Keratinocyte (primary cell): ENCODE results near the gene ZBTB43. TPM values are rescaled to one million over a fixed set of nuclear protein-coding genes. Genes with fewer than 3 reads are reported as not detected.

ENCODE experiments used
- DNase-seq: peaks from one replicate; pipeline ENCODE4 v3.0.0-alpha.2; 2011; ENCODE audit warnings: low read depth, missing footprints, low spot score
- FAIRE-seq: peaks from 2 replicates; lab custom pipeline; 2011; peaks lifted over from hg19 to GRCh38; lab: Jason Lieb, UNC
- H2AFZ ChIP-seq: 2 replicates; pipeline ENCODE4 v1.6.0; 2012; ENCODE audit warnings: low read length, control low read depth, inconsistent platforms; ENCODE audit not compliant: control insufficient read depth
- H3K27ac ChIP-seq: 2 replicates; pipeline ENCODE4 v1.5.1; 2011; ENCODE audit warnings: low read length; ENCODE audit not compliant: control insufficient read depth, insufficient read depth
- H3K27me3 ChIP-seq: 3 replicates; pipeline ENCODE4 v1.6.0; 2011; ENCODE audit warnings: low read length; ENCODE audit not compliant: control insufficient read depth, insufficient read depth; ENCODE audit errors: extremely low read depth
- H3K36me3 ChIP-seq, 2 experiments: 2 replicates in 1 of 2; 3 replicates in 1 of 2; pipeline ENCODE4 v1.5.1; 2011; ENCODE audit warnings: low read length in 2 of 2, mild to moderate bottlenecking in 1 of 2; ENCODE audit not compliant: control insufficient read depth in 2 of 2, insufficient read depth in 2 of 2; ENCODE audit errors: extremely low read depth in 1 of 2
- H3K4me1 ChIP-seq: 3 replicates; pipeline ENCODE4 v1.5.1; 2011; ENCODE audit warnings: low read length; ENCODE audit not compliant: control insufficient read depth, insufficient read depth; ENCODE audit errors: extremely low read depth
- H3K4me2 ChIP-seq: 3 replicates; pipeline ENCODE4 v1.6.0; 2011; ENCODE audit warnings: low read depth, low read length; ENCODE audit not compliant: control insufficient read depth, insufficient read depth; ENCODE audit errors: extremely low read depth
- H3K4me3 ChIP-seq, 3 experiments: fragments of 200-600 bp in 1 of 3; sonication (generic) in 1 of 3; 2 replicates in 2 of 3; 3 replicates in 1 of 3; pipeline ENCODE4 v1.5.1; 2011 to 2016; ENCODE audit warnings: low read length in 3 of 3, mild to moderate bottlenecking in 3 of 3, control low read depth in 2 of 3, inconsistent platforms in 1 of 3, low read depth in 1 of 3, mixed read lengths in 1 of 3, mixed run types in 1 of 3, moderate library complexity in 1 of 3; ENCODE audit not compliant: control insufficient read depth in 2 of 3, insufficient read depth in 2 of 3; ENCODE audit errors: extremely low read depth in 1 of 3
- H3K79me2 ChIP-seq: 2 replicates; pipeline ENCODE4 v1.6.0; 2012; ENCODE audit warnings: low read length; ENCODE audit not compliant: control insufficient read depth, insufficient read depth
- H3K9ac ChIP-seq: 3 replicates; pipeline ENCODE4 v1.6.0; 2011; ENCODE audit warnings: low read length; ENCODE audit not compliant: control insufficient read depth, insufficient read depth; ENCODE audit errors: extremely low read depth
- H3K9me1 ChIP-seq: 3 replicates; pipeline ENCODE4 v1.6.0; 2011; ENCODE audit warnings: low read length; ENCODE audit not compliant: control insufficient read depth, insufficient read depth; ENCODE audit errors: extremely low read depth
- H3K9me3 ChIP-seq: 2 replicates; pipeline ENCODE4 v1.5.1; 2012; ENCODE audit warnings: low read depth, low read length; ENCODE audit not compliant: control insufficient read depth
- H4K20me1 ChIP-seq: 3 replicates; pipeline ENCODE4 v1.6.0; 2011; ENCODE audit warnings: low read length; ENCODE audit not compliant: control insufficient read depth, insufficient read depth; ENCODE audit errors: extremely low read depth
- EZH2 ChIP-seq: IDR thresholded peaks from one replicate; pipeline ENCODE4 v1.6.1; 2012; ENCODE audit warnings: inconsistent platforms, mild to moderate bottlenecking, low read length, moderate library complexity
- dilution Hi-C: fragments of 300-500 bp; cut with MboI; formaldehyde crosslinking; loops from one replicate; pipeline ENCODE4 v1.7.0; 2020; ENCODE audit warnings: low sequenced_read_pairs; ENCODE audit not compliant: extremely low pct_ligation_motif_present
- polyA plus RNA-seq, 5 experiments: library from polyadenylated mRNA; depleted of rRNA in 3 of 5; stranded (reverse) in 3 of 5; stranded (forward) in 1 of 5; unstranded in 1 of 5; fragments of >200 nt; gene quantifications; 1 replicate in 1 of 5; 2 replicates in 3 of 5; 3 replicates in 1 of 5; pipeline versions ENCODE4 v1.2.1 to v1.2.3, GENCODE V29; 2011 to 2012; ENCODE audit warnings: missing spikeins in 2 of 5, low read depth in 1 of 5, low replicate concordance in 1 of 5
- TF ChIP-seq, protein P1 (sequence below), 3 experiments: IDR thresholded peaks in 1 of 3; conservative IDR thresholded peaks in 1 of 3; optimal IDR thresholded peaks in 1 of 3; 2 replicates in 2 of 3; 3 replicates in 1 of 3; pipeline versions ENCODE3 to v1.5.1; 2011; ENCODE audit warnings: low read length in 3 of 3, mild to moderate bottlenecking in 3 of 3, moderate library complexity in 2 of 3, control low read depth in 1 of 3, inconsistent platforms in 1 of 3; ENCODE audit not compliant: insufficient read depth in 2 of 3; ENCODE audit errors: extremely low read depth in 1 of 3

ZBTB43 gene
- polyA plus RNA-seq, 1 donor (not counting 4 experiments of a cell fraction or from before 2014, with no cell fraction given), result 24.3 TPM

DNA sequence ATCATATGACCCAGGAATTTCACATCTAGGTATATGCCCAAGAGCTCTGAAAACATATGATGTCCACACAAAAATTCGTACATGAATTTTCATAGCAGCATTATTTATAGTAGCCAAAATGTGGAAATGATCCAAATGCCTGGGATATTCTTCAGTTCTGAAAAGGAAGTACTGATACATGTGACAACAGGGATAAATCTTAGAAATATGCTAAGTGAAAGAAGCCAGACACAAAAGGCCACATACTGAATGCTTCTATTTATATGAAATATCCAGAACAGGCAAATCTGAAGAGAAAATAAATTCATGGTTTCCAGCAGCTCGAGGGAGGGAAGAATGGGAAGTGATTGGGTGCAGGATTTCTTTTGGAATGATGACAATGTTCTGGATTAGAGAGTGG is 16.8 kb upstream of the ZBTB43 start:
- H3K4me3 ChIP-seq, result no peak overlapping the region
- no peaks in the 10 kb centered on the region for H4K20me1 ChIP-seq
- peaks cover 31% of the 10 kb centered on the region for H3K4me1 ChIP-seq
- no peak overlapping the region for H3K4me2 ChIP-seq
- H3K9ac ChIP-seq, result no peak overlapping the region
- H2AFZ ChIP-seq, result no peak overlapping the region
- FAIRE-seq, result no peak
- H3K9me1 ChIP-seq, result no peaks in the 10 kb centered on the region
- TF ChIP-seq, protein P1, sequence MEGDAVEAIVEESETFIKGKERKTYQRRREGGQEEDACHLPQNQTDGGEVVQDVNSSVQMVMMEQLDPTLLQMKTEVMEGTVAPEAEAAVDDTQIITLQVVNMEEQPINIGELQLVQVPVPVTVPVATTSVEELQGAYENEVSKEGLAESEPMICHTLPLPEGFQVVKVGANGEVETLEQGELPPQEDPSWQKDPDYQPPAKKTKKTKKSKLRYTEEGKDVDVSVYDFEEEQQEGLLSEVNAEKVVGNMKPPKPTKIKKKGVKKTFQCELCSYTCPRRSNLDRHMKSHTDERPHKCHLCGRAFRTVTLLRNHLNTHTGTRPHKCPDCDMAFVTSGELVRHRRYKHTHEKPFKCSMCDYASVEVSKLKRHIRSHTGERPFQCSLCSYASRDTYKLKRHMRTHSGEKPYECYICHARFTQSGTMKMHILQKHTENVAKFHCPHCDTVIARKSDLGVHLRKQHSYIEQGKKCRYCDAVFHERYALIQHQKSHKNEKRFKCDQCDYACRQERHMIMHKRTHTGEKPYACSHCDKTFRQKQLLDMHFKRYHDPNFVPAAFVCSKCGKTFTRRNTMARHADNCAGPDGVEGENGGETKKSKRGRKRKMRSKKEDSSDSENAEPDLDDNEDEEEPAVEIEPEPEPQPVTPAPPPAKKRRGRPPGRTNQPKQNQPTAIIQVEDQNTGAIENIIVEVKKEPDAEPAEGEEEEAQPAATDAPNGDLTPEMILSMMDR (optimal IDR thresholded peaks at IDR 0.05 in 1 of 3, IDR thresholded peaks at IDR 0.05 in 1 of 3, conservative IDR thresholded peaks at IDR 0.05 in 1 of 3; ENCODE audit: extremely low read depth in 1 of 3, insufficient read depth in 2 of 3, low read length in 3 of 3), result no peak
- no peak for TF ChIP-seq EZH2
- H3K79me2 ChIP-seq, result no peaks in the 10 kb centered on the region
- H3K27ac ChIP-seq, result peak overlapping the region; percentile 84
- no peaks in the 10 kb centered on the region for H3K27me3 ChIP-seq
- no peak for DNase-seq
- dilution Hi-C loops, result no loop called here
- no peaks in the 10 kb centered on the region for H3K36me3 ChIP-seq
- H3K9me3 ChIP-seq, result no peaks in the 10 kb centered on the region

DNA sequence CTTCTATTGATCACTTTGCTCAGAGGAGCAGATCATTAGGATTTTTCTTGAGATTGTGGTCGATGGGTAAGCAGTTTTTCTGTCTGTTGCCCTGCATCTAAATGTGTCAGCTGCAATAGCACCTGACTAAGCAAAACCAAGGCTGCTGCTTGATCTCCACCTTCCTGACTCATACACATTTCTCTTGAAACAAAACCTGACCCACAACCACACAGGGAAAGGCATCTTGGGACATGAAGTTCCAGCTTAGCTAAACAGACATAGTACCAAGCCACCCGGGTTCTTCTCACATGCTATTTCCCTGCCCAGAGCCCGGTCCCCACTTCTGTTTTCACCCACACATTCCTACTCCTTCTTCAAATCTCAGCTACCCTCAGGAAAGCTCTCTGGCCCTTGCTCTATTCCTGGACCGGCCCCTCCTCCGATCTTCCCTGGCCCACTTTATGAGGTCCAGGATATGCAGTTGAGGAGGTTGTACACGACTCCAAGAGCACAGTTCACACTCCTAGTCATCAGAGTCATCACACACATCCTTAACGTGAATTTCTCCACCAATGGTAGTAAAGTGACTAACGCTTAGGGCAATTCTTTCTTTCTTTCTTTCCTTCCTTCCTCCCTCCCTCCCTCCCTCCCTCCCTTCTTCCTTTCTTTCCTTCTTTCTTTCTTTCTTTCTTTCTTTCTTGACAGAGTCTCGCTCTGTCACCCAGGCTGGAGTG is 16.0 kb upstream of the ZBTB43 start:
- Histone ChIP-seq H3K9me1 (no peaks in the 10 kb centered on the region), H2AFZ (peak overlapping the region; percentile 65), H3K36me3 (no peaks in the 10 kb centered on the region), H4K20me1 (no peaks in the 10 kb centered on the region), H3K9ac (peak overlapping the region; percentile 12), H3K27me3 (no peaks in the 10 kb centered on the region), H3K4me2 (peak overlapping the region; percentile 57), H3K4me3 (no peak overlapping the region), H3K79me2 (no peaks in the 10 kb centered on the region), H3K4me1 (peaks cover 39% of the 10 kb centered on the region), H3K9me3 (no peaks in the 10 kb centered on the region), H3K27ac (peak overlapping the region; percentile 84)
- FAIRE-seq (peak; percentile 99), DNase-seq (peak; percentile 52)
- dilution Hi-C loops, result no loop called here
- TF ChIP-seq EZH2, result no peak
- TF ChIP-seq, protein P1 (optimal IDR thresholded peaks at IDR 0.05 in 1 of 3, IDR thresholded peaks at IDR 0.05 in 1 of 3, conservative IDR thresholded peaks at IDR 0.05 in 1 of 3; ENCODE audit: extremely low read depth in 1 of 3, insufficient read depth in 2 of 3, low read length in 3 of 3), result no peak
